ENCODE measurements around the gene CHCHD6.

- TF ChIP-seq CTCF (IDR thresholded peaks at IDR 0.05; ENCODE audit: insufficient read depth, low read length, poor library complexity, severe bottlenecking) (no peak), EZH2phosphoT487 (conservative IDR thresholded peaks at IDR 0.05; ENCODE audit: low read length) (no peak)
Observed at GRCh38 chr3:126657901-126658300, 46.1 kb upstream of the CHCHD6 start.
